Right cardiac atrium (tissue), 5 donors: ENCODE measurements around the gene PAQR5. TPM values are rescaled to one million over a fixed set of nuclear protein-coding genes. Genes with fewer than 3 reads are reported as not detected.
"Not testable (repeated sequence)": the region's sequence is repeated elsewhere in the genome, so short reads cannot be mapped to it uniquely, and the experiment has no call there.

Source experiments
- ATAC-seq, 2 donors: fragments of 200-7000 bp; cut with Tn5 transposase; one replicate each; pipeline versions ENCODE4 v1.8.0 to v1.9.1; 2020; ENCODE audit warnings: moderate library complexity in 2 of 2, mild to moderate bottlenecking in 1 of 2
- DNase-seq, 3 donors: peaks; one replicate each; pipeline ENCODE4 v3.0.0-alpha.2; 2020
- H3K27ac ChIP-seq: one replicate; pipeline ENCODE4 v1.5.1; 2013; ENCODE audit warnings: mild to moderate bottlenecking, low read length, control low read depth, moderate library complexity
- H3K27me3 ChIP-seq: one replicate; pipeline ENCODE4 v1.6.1; 2013; ENCODE audit not compliant: control insufficient read depth, insufficient read depth
- H3K4me1 ChIP-seq: one replicate; pipeline ENCODE4 v1.6.1; 2013; ENCODE audit warnings: low read length; ENCODE audit not compliant: control insufficient read depth, insufficient read depth
- H3K4me3 ChIP-seq: one replicate; pipeline ENCODE4 v1.5.1; 2013; ENCODE audit warnings: low read length, control low read depth
- H3K9me3 ChIP-seq: one replicate; pipeline ENCODE4 v1.6.1; 2013; ENCODE audit warnings: low read length; ENCODE audit not compliant: control insufficient read depth
- WGBS: extraction: QIAGEN DNeasy Blood & Tissue Kit; methylation state at CpG from one replicate; pipeline ENCODE4 v1.1.7; 2013; 5-methylcytosine and 5-hydroxymethylcytosine counted together
- intact Hi-C, 4 donors: fragments of 100-400 bp; cut with DNase I; formaldehyde crosslinking; loops; one replicate each; pipeline versions ENCODE4 v1.11.0 to v1.14.0; 2022 to 2023
- polyA plus RNA-seq: library from polyadenylated mRNA; stranded (reverse); fragments of 200-250 nt; gene quantifications from one replicate; pipeline ENCODE4 v1.2.3, GENCODE V29; 2013
- total RNA-seq, 4 donors: library from RNA; stranded (reverse); fragmentation: NEBNext Ultra II Directional; extraction: Animal tissue kit (Norgen Biotek cat#: 25700); gene quantifications; one replicate each; pipeline ENCODE4 v1.2.1, GENCODE V29; 2021
- donor health status: healthy with polysubstance abuse.
- donor health status: DM: no; HTN: yes; CAD: no.
- donor health status: DM: no; HTN: no; CAD: no.
- donor health status: DM: no; HTN: yes; CAD: no; lungs with severe emphysema.
- donor health status: DM: yes; HTN: yes; CAD: no.

Gene PAQR5
- total and polyA plus RNA-seq, 5 donors: 0.32 to 3.5 (median 0.42) TPM

DNA sequence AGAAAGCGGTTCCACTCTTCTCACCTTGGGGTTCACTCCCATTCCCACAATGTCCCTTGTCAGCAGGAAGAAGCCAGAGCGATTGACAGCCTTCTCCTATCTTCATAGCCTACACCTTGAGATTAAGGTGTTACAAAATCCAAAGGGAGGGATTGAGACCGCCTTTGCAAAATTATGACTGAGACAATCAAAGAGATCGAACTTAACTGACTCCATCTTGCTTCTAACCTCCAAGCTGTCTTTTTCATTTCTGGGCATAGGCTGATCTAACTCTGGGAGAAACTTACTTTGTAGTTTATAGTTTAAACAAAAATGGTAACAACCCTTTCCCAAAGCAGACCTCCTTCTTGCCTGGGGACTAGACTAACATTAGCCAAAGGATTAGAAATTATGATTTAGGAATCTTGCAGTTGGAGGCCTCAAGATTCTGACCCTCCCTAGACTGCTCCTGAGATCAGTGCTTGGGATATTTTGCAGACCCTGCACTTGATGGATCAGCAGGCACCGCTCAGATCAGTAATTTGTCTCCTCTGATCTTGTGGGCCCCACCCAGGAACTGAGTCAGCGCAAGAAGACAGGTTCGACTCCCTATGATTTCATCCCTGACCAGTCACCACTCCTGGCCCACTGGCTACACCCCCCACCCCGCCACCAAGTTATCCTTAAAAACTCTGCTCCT, 40.0 kb downstream of the PAQR5 start:
- H3K27me3 ChIP-seq: no peaks in the 10 kb centered on the region
- no peaks in the 10 kb centered on the region for H3K9me3 ChIP-seq
- 83% methylated on average over 8 of the region's 8 CpGs for WGBS
- intact Hi-C loops: no loop called here
- H3K4me3 ChIP-seq: no peak overlapping the region
- DNase-seq: no peak
- H3K4me1 ChIP-seq: no peaks in the 10 kb centered on the region
- H3K27ac ChIP-seq: no peak overlapping the region
- ATAC-seq: no peak

DNA sequence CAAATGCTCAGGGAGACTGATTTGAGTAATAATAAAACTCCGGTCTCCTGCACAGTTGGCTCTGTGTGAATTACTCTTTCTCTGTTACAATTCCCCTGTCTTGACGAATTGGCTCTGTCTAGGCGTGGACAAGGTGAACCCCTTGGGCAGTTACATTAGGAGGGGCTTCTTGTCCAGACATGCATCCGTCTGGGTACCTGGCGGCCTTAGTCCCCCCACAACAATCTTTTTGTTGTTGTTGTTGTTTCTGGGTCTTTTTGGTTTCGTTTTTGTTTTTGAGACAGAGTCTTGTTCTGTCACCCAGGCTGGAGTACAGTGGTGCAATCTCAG, 40.5 kb downstream of the PAQR5 start:
- H3K27ac ChIP-seq, H3K9me3 ChIP-seq, H3K27me3 ChIP-seq, intact Hi-C loops, H3K4me3 ChIP-seq, ATAC-seq, DNase-seq, H3K4me1 ChIP-seq: not testable (repeated sequence)
- 94% methylated on average over 6 of the region's 6 CpGs for WGBS

GRCh38 chr15:69340243-69340900, 41.7 kb downstream of the PAQR5 start:
- ATAC-seq (no peak), DNase-seq (no peak)
- 67% methylated on average over 7 of the region's 7 CpGs for WGBS
- Histone ChIP-seq H3K4me1 (no peaks in the 10 kb centered on the region), H3K27ac (no peak overlapping the region), H3K27me3 (no peaks in the 10 kb centered on the region), H3K4me3 (no peak overlapping the region), H3K9me3 (no peaks in the 10 kb centered on the region)
- intact Hi-C loops: no loop called here

- WGBS: 95% methylated on average over 3 of the region's 3 CpGs
- ATAC-seq (no peak), DNase-seq (no peak)
- no peaks in the 10 kb centered on the region for H3K27me3 ChIP-seq
- H3K4me1 ChIP-seq: no peaks in the 10 kb centered on the region
- H3K4me3 ChIP-seq: no peak overlapping the region
- H3K27ac ChIP-seq: no peak overlapping the region
- no peaks in the 10 kb centered on the region for H3K9me3 ChIP-seq
- intact Hi-C loops: no loop called here
These were observed 42.6 kb downstream of the PAQR5 start for GRCh38 chr15:69341356-69341755.

- Histone ChIP-seq H3K27me3 (no peaks in the 10 kb centered on the region), H3K9me3 (no peaks in the 10 kb centered on the region), H3K4me3 (no peak overlapping the region), H3K27ac (no peak overlapping the region), H3K4me1 (no peaks in the 10 kb centered on the region)
- 66% methylated on average over 3 of the region's 3 CpGs for WGBS
- no peak for DNase-seq
- intact Hi-C loops: no loop called here
- no peak for ATAC-seq
These were observed 43.9 kb downstream of the PAQR5 start for GRCh38 chr15:69342460-69343076.

GRCh38 chr15:69343133-69343532, 44.4 kb downstream of the PAQR5 start:
- ATAC-seq: no peak

DNA sequence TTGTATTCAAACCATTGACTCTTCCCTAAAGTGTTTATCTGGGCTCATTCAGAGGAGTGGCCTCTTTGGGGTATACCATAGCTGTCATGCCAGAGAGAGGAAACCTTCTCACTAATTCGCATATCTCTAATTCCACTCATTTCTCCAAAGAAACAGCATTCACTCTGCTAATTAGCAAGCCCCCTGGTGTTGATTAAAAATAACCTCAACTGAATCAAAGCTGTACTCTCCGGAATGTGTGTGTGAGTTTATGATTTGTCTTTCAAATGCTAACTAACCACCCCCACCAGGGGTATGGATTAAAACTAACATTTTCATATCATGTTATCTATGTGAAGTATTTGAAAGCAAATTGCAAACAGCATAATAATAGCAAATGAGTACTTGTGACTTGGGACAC, 45.5 kb downstream of the PAQR5 start:
- no peaks in the 10 kb centered on the region for H3K9me3 ChIP-seq
- no peaks in the 10 kb centered on the region for H3K27me3 ChIP-seq
- H3K4me3 ChIP-seq: no peak overlapping the region
- 80% methylated on average over 2 of the region's 2 CpGs for WGBS
- intact Hi-C loops: no loop called here
- no peak overlapping the region for H3K27ac ChIP-seq
- no peaks in the 10 kb centered on the region for H3K4me1 ChIP-seq
- ATAC-seq (no peak), DNase-seq (no peak)

More at GRCh38 chr15:69343133-69343532, 44.4 kb downstream of the PAQR5 start:
- Histone ChIP-seq H3K9me3 (no peaks in the 10 kb centered on the region), H3K27me3 (no peaks in the 10 kb centered on the region), H3K4me3 (no peak overlapping the region), H3K4me1 (no peaks in the 10 kb centered on the region), H3K27ac (no peak overlapping the region)
- intact Hi-C loops: no loop called here
- no peak for DNase-seq
- WGBS: 21% methylated on average over 2 of the region's 2 CpGs

GRCh38 chr15:69346112-69346511, 47.4 kb downstream of the PAQR5 start:
- DNase-seq (no peak), ATAC-seq (no peak)
- Histone ChIP-seq H3K4me1 (no peaks in the 10 kb centered on the region), H3K27me3 (no peaks in the 10 kb centered on the region), H3K27ac (no peak overlapping the region), H3K9me3 (no peaks in the 10 kb centered on the region), H3K4me3 (no peak overlapping the region)
- intact Hi-C loops: no loop called here
- WGBS: 81% methylated on average over 5 of the region's 5 CpGs

DNA sequence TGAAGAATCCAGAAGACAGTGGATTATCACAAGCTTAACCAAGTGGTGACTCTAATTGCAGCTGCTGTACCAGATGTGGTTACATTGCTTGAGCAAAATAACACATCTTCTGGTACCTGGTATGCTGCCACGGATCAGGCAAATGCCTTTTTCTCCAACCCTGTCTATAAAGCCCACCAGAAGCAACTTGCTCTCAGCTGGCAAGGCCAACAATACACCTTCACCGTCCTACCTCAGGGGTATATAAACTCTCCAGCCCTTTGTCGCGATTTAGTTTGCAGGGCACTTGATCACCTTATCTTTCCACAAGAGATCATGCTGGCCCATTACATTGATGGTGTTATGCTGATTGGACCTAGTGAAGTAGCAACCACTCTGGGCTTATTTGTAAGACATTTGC, 52.6 kb downstream of the PAQR5 start:
- no peak for DNase-seq
- H3K27ac ChIP-seq: no peak overlapping the region
- intact Hi-C loops: no loop called here
- no peaks in the 10 kb centered on the region for H3K9me3 ChIP-seq
- ATAC-seq: no peak
- WGBS: 95% methylated on average over 4 of the region's 4 CpGs
- H3K4me3 ChIP-seq: no peak overlapping the region
- no peaks in the 10 kb centered on the region for H3K4me1 ChIP-seq
- H3K27me3 ChIP-seq: no peaks in the 10 kb centered on the region

GRCh38 chr15:69351884-69352283, 53.2 kb downstream of the PAQR5 start:
- no peak for ATAC-seq
- intact Hi-C loops: no loop called here
- WGBS: 75% methylated on average over 2 of the region's 2 CpGs

More at GRCh38 chr15:69351884-69352283, 53.2 kb downstream of the PAQR5 start:
- Histone ChIP-seq H3K9me3 (no peaks in the 10 kb centered on the region), H3K27me3 (no peaks in the 10 kb centered on the region), H3K4me3 (no peak overlapping the region), H3K27ac (no peak overlapping the region), H3K4me1 (no peaks in the 10 kb centered on the region)
- no peak for DNase-seq
